ENCODE results near the gene ZFP91.
A peak's percentile ranks its signal among the peaks of the same experiment; 100 is the strongest.
"Not testable (repeated sequence)": the region's sequence is repeated elsewhere in the genome, so short reads cannot be mapped to it uniquely, and the experiment has no call there.

ZFP91 gene, protein sequence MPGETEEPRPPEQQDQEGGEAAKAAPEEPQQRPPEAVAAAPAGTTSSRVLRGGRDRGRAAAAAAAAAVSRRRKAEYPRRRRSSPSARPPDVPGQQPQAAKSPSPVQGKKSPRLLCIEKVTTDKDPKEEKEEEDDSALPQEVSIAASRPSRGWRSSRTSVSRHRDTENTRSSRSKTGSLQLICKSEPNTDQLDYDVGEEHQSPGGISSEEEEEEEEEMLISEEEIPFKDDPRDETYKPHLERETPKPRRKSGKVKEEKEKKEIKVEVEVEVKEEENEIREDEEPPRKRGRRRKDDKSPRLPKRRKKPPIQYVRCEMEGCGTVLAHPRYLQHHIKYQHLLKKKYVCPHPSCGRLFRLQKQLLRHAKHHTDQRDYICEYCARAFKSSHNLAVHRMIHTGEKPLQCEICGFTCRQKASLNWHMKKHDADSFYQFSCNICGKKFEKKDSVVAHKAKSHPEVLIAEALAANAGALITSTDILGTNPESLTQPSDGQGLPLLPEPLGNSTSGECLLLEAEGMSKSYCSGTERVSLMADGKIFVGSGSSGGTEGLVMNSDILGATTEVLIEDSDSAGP

GRCh38 chr11:58578635-58579191 lies at the start of gene ZFP91:
TSS of gene ZFP91 (plus strand) at chr11:58579063. CDS start at chr11:58579282, 219 bp downstream.
- peak; percentile 96 for DNase-seq

DNA sequence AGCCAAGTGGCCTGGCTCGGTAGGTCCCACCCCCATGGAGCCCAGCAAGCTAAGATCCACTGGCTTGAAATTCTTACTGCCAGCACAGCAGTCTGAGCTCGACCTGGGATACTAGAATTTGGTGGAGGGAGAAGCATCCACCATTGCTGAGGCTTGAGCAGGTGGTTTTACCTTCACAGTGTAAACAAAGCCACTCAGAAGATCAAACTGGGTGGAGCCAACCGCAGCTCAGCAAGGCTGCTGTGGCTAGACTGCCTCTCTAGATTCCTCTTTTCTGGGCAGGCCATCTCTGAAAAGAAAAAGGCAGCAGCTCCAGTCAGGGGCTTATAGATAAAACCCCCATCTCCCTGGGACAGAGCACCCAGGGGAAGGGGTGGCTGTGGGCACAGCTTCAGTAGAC lies 48.6 kb upstream of the ZFP91 start:
- DNase-seq: no peak

GRCh38 chr11:58531865-58532341 lies 47.0 kb upstream of the ZFP91 start:
- no peak for DNase-seq

DNA sequence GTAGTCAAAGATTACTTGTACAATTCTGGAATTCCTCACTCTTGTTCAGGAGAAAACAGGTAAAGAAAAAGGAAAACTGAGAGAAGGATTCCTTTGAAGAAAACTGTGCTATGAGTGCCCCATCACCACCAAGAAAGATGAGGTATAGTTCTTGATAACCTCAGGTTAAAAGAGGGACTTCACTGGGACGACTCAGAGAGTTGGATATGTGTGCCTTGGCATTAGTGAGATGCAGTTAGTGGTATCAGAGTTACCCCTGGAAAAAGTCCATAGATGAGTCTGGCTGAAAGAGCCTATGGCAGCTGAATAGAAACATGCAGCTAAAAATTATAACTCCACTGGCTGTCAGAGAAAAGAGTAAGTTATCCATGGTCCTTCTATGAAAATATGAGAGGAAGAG lies 32.0 kb upstream of the ZFP91 start:
- no peak for DNase-seq

GRCh38 chr11:58549644-58550043 lies 29.2 kb upstream of the ZFP91 start:
- no peak for DNase-seq

GRCh38 chr11:58560842-58561241 lies 18.0 kb upstream of the ZFP91 start:
- DNase-seq: no peak

- no peak for DNase-seq
These were observed 17.3 kb upstream of the ZFP91 start for GRCh38 chr11:58561394-58562098.

DNA sequence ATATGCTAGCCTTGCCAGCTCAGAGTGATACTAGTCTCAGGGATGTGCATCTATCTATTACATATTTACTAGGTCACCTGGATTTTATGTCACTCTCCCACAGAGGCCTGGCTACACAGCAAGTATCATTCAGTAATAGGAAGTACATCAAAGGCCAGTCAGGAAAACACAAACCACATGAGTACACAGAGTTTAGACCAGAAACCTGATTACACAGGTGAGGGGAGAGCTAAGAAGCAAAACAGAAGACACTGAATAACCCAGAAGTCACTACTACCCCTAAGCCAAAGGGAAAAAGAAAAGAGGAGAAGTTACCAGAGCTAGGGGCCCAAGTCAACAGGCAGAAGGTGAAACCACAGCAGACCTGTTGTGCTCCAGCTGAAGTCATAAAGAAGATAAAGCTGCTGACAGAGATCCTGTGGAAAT lies 16.5 kb upstream of the ZFP91 start:
- no peak for DNase-seq

- no peak for DNase-seq
These were observed 14.6 kb upstream of the ZFP91 start for GRCh38 chr11:58564231-58564630.

DNA sequence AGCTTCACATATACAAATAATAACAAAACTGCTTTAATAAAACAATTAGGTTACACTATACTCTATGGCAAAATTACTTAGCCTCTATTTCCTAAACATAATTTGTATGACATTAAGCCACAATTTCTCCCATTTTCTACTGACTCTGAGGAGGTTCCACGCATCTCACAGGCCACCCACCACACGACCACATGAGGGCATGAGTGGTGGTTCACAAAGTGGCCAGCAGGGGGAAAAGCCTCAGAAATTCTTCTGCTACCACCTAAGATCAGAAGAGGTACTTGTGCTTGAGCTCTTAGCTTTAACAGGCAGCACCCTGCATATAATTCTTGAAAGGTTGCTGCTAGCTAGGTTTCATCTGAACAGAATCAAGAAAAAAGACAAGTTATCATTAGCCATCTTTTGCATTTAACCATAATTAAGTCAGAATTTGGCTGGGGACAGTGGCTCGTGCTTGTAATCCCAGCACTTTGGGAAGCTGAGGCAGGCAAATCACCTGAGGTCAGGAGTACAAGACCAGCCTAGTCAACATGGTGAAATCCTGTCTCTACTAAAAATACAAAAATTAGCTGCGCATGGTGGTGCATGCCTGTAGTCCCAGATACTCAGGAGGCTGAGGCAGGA lies 10.9 kb upstream of the ZFP91 start:
- DNase-seq: peak; percentile 80

DNA sequence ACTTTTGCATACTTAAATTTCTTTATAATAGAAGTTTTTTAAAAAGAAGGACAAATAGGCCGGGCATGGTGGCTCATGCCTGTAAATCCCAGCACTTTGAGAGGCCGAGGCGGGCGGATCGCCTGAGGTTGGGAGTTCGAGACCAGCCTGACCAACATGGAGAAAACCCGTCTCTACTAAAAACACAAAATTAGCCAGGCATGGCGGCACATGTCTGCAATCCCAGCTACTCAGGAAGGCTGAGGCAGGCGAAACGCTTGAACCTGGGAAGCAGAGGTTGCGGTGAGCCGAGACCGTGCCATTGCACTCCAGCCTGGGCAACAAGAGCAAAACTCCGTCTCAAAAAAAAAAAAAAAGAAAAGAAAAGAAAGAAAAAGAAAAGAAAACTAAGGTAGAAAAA lies 6.0 kb upstream of the ZFP91 start:
- DNase-seq: not testable (repeated sequence)

DNA sequence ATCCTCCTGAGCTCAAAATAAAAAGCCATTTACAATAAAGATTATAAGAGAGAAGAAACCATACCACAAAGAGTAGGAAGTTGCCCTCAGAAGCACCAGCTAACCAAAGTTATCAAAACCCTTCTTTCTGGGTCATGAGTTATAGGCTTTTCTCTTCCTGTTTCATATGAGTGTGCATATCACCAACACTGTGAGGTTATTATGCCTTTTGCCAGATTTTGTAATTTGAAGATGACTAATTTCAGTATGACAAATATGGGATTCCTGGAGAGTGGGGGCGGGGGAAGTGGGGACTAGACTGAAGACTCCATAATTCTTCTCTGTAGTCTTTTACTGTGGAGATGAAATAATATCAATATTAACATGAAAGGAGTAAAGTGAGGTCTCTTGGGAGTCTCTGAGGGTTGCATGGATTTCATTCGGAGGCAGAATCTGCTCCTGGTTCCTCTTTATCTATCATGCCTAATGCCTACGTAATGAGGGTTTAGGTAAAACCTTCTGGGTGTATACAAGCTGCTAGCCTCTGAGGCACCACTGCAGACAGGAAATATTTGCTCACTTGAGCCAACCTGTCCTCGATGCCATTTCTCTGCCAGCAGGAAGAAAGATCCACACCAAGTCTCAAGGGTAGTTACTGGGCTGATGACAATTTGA lies 5.3 kb upstream of the ZFP91 start:
- peak; percentile 74 for DNase-seq

DNA sequence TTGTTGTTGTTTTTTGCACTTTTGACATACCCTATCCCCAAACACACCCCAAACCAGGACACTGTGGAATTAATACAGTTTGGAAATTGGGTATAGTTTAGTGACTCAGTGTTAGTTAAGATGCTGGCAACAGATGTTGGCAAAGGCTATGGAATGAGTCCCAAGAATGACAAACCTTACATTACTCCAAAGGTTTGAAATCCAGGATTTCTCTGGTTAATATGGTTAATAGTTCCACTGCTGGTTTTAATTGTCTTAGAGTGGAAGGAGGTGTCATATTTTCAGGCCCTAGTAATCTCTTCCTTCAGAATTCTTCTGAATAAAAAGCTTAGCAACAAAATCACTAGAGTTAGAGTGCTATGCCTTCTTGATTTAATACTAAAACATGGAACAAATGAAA lies 4.0 kb upstream of the ZFP91 start:
- no peak for DNase-seq

DNA sequence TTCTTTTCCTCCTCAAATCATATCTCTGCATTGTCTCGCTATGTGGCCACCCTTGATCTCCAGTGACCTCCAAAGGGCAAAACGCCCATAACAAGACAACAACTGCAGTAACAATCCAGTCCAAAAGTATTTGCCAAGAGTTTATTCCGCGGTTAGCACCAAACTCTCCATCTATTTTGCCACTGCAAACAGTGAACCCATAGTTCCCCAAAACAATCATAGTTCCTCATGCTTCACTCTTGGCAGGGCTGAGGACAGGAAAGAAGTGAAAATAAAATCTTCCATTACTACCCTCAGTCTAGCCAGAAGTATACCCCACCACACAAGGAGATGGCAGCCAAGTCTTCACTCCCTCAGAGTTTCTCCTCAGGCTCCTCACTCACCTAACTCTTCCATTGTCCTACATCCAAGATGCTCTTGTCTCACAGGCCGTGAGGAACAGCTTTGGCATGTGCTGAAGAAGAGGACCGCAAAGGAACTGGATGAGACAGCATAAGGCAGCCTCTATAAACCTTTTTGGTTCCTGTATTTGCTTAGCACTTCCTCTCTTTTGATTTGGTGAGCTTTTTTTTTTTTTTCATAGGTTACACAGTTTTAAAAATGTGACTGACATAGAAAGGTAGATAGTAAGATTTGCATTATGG lies 3.4 kb upstream of the ZFP91 start, which contains the start of gene LPXN:
Gene LPXN, minus strand, starts transcription at position 480 of the 644 bp plus-strand sequence. Its CDS starts 84 bp downstream, at position 396.
- DNase-seq: peak; percentile 55

GRCh38 chr11:58576887-58577471 lies 1.9 kb upstream of the ZFP91 start:
- DNase-seq: no peak

DNA sequence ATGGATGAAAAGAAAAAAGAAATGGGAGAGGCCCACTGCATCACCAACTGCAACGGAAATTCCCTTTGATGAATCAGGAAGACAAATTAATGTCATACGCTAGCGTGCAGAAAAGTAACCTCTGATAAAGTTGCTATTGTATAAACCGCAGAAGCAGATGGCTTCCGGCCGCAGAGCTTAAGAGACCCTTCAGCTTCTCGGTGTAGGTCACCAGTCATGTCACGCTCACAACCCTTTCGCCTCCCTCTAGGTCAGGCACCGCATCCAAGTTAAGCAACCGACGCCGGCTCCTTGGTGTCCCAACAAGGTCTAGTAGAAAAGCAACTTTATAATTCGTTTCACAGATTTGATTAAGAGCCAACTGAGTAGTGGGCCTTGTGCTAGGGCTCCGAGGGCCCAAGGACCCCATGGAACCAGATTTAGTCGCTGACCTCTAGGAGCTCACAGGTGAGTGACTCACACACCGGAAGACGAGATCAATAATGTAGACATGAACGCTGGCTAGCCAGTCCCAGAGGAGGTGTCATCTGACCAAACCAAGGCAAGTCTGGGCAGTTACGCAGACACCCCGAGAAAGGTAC lies 1.2 kb upstream of the ZFP91 start:
- DNase-seq: peak; percentile 84

DNA sequence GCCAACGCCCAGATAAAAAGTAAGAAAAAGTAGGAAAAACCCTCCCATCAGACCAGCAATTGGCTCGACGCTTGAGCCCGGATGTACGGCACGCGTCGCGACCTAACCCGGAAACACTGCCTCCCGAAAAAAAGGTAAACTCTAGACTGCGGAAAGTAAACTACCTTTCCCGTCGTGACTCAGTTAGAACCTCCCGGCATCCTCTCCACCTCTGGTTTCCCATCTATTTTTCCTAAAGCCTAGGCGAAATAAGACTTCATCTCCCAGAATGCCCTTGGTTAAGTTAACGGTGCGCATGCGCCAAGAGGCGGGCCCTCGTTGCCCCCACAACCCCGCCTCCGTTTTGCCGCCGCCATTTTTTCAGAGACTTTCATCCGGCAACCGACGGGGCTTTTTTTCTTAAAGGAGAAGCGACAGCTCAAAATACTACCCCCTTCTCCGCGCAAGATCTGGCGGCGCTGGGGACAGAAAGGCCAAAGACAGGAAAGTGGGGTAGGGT lies 678 bp upstream of the ZFP91 start:
- DNase-seq: peak; percentile 92

DNA sequence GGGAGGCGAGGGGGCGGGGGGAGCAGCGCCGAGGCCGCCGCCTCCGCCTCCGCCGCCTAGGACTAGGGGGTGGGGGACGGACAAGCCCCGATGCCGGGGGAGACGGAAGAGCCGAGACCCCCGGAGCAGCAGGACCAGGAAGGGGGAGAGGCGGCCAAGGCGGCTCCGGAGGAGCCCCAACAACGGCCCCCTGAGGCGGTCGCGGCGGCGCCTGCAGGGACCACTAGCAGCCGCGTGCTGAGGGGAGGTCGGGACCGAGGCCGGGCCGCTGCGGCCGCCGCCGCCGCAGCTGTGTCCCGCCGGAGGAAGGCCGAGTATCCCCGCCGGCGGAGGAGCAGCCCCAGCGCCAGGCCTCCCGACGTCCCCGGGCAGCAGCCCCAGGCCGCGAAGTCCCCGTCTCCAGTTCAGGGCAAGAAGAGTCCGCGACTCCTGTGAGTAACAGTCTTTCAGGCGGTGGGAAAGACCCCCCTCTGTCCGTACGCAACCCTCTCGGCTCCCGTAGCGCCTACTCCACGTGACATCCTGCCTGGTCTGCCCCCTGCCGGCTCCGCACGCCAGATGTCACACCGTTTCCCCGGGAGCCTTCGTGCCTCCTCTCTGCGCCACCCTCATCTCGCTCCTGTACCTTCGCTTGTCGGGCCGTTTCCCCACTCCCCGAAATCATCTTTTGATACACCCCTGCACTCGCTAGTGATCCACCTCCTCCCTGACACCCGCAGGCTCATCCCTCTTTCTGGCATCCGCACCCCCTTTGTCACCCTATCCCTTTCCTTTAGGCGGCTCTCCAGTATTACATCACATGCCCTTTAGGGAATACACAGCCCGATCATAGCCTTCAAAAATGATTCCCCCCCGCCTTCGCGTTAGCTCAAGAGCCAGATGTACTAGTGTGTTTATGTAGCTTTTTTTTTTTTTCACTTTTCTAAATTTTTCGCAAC lies 598 bp downstream of the ZFP91 start:
- DNase-seq: peak; percentile 94

DNA sequence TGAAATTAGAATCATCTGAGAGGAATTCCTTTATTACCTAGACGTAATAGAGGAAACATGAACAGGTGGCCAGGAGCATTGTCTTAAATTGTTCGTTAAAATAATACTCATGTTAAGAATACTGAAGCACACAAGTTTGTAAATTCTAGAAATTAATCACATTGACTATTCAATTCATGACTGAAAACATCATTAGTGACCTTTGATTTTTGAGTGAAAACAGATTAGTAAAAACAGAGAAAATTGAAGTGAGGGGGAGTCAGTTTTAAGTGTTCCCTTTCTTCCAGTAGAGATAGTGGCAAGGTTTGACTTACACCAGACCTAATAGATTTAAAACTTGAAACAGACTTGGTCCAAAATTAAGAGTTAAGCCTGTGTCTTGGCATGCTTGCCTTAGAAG lies 1.4 kb downstream of the ZFP91 start:
- DNase-seq: no peak

GRCh38 chr11:58582437-58582836 lies 3.6 kb downstream of the ZFP91 start:
- no peak for DNase-seq

All from activated naive CD4-positive, alpha-beta T cell treated with Interleukin-2 at 50 U/mL for 16 hours (primary cell).